GM10266 (cell line): ENCODE results near the gene ENTPD8.

Experiments used
- DNase-seq: peaks from one replicate; pipeline ENCODE4 v3.0.0; 2012; ENCODE audit errors: extremely low spot score
- TF ChIP-seq, protein P1 (sequence below): IDR thresholded peaks from 2 replicates; pipeline ENCODE4 v1.5.1; 2012; ENCODE audit warnings: mild to moderate bottlenecking, low read depth; ENCODE audit not compliant: control insufficient read depth, insufficient read depth; ENCODE audit errors: missing control alignments

The ENTPD8 gene

GRCh38 chr9:137428311-137428630 lies 12.9 kb downstream of the ENTPD8 start:
- no peak for DNase-seq
- TF ChIP-seq, protein P1, sequence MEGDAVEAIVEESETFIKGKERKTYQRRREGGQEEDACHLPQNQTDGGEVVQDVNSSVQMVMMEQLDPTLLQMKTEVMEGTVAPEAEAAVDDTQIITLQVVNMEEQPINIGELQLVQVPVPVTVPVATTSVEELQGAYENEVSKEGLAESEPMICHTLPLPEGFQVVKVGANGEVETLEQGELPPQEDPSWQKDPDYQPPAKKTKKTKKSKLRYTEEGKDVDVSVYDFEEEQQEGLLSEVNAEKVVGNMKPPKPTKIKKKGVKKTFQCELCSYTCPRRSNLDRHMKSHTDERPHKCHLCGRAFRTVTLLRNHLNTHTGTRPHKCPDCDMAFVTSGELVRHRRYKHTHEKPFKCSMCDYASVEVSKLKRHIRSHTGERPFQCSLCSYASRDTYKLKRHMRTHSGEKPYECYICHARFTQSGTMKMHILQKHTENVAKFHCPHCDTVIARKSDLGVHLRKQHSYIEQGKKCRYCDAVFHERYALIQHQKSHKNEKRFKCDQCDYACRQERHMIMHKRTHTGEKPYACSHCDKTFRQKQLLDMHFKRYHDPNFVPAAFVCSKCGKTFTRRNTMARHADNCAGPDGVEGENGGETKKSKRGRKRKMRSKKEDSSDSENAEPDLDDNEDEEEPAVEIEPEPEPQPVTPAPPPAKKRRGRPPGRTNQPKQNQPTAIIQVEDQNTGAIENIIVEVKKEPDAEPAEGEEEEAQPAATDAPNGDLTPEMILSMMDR: no peak

DNA sequence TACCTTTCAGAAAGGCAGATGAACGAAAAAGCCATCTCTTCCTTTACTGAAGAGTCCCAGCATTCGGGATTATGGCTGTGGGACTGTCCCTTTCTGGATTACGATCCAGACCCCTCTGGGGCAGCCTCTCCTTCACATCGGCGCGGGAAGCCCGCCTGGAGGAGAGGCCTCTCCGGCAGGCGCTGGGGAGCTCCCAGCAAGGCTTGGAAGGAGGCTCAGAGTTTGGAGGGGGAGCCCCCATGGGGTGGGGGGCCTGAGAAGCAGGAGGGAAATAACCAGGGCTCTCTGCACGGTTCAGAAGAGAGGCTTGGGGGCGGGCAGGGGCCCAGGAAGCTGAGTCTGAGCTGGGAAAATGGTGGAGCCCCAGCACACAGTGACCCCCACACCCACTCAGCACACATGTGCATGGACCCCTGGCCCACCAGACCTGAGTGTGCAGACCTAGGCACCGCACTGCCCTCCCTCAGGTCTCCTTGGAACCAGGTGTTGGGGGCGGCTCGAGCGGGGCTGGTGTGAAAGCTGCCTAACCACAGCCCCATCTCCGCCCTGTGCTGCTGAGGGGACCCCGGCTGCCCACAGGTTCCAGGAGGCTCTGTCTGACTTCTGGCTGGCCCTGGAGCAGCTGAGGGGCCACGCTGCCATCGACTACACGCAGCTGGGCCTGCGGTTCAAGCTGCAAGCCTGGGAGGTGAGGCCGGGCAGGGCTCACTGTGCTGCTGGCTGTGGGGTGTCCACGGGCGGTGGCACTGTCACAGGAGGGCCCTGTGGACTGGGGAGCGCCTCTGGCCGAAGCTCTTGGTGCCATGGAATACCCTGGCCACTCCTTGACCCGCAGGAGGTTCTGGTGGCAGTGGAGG lies 13.5 kb downstream of the ENTPD8 start:
- no peak for DNase-seq
- TF ChIP-seq, protein P1: no peak

DNA sequence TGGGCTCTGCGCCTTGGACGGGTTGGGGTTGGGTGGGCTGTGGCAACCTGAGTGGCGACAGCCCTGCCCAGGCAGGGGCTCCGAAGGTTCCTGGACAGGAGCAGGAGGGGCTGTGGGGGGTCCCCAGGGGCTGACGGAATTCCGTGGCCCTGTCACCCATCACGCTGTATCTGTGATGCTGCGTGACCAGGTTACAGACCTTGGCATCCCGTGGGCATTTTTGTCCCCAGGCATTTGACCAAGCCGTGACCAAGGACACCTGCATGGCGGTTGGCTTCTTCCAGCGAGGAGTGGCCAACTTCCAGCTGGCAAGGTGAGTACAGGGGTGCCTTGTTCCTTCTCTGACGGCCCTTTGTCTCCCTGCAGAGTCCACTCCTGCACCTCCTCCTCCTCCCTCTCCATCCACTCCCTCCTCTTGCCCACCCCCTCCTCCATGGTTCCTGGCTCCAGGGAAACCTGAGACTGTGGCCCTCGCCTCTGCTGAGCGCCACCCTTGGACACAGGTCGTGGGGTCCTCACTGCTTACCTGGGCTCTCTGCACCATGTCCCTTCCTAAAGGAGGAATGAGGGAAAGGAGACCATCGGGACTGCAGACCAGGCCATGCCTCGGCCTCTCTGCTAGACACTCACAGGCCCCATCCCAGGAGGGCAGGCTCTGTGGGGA lies 15.0 kb downstream of the ENTPD8 start:
- TF ChIP-seq, protein P1: no peak
- DNase-seq: no peak

- TF ChIP-seq, protein P1: no peak
- no peak for DNase-seq
Observed at GRCh38 chr9:137423514-137424291, 17.5 kb downstream of the ENTPD8 start.

GRCh38 chr9:137422604-137423513 lies 18.3 kb downstream of the ENTPD8 start, which contains the start of the genes EXD3 and NOXA1:
Gene EXD3 (minus strand): TSS chr9:137423162. CDS start chr9:137395357, 27,805 bp downstream.
Gene NOXA1 (plus strand): TSS chr9:137423393. CDS start chr9:137423530, 137 bp downstream.
- DNase-seq: peak; percentile 100
- TF ChIP-seq, protein P1: peak; percentile 71

DNA sequence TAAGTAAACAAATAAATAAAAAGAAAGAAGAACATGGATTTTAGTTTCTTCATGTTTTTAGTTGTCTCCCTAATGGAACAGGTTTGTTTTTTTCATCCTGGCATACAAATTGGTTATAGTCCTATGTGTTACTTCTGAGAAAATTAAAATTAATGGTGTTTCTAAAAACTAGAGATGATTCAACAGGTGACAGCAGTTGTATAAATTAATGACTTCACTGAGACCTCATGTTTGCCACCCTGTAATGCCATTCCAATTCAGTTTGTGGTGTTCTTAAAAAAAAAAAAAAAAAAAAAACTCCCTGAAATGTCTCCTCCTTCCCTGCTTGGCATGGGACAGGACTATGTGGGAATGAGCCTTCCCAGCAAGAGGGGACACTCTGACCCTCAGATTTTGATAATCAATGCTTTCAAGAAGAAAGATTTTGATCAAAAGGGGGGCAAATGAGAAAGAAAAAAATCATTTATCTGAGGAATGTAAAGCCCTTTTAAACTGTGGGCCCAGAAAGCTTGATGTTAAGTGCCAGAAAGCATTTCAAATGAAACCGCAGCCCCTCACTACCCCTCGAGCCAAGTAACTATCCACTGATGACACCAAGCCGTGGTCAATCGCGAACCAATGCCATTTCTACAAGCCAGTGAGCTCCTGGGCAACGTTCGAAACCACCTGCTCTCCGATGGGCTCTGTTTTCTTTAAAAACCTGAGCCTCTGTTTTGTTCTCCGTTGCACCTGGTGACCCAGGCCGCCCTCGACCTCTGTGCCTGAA lies 19.1 kb downstream of the ENTPD8 start:
- TF ChIP-seq, protein P1: no peak
- no peak for DNase-seq
